Activated CD4-positive, CD25-positive, alpha-beta regulatory T cell treated with anti-CD3 and anti-CD28 coated beads, Interleukin-2, amount 50 U/mL, for 72 hours (primary cell): ENCODE measurements around the gene GTF2H1.

Source experiments
- DNase-seq: peaks from one replicate; pipeline ENCODE4 v3.0.0; 2021

The GTF2H1 gene

DNA sequence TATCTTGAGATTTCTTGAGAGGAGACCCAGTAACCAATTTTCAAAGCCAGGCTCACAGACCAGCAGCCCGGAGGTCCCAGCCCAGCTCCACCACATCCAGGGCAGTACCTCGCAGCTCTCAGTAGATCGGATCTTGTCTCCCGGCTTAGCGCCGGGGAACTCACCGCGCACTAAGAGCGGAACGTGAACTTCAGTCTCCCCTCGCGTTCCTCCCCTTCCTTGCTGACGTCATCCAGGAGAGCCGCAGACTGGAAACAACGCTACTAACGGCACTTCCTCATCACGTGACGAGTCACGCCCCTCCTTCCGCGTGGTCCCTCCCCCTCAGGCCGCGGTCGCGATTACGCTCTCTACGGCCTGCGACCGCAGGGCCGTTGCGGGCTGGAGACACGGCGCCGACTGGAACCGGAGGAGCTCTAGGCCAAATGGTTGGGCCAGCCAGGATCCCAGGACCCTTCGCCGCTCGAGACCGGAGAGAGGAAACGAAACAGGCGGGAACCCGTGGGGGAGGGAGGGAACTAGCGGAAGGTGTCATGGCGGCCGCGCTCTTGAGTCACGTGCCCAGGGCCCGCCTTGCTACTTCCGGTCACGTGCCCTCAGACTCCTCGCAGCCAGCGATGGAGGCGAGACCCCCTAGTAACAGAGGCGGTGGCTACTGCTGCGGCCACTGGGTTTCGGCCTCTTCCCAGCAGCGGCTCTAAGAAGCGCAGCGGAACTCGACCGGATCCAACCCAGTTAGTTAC, at the start of gene GTF2H1, which contains the start of gene HPS5:
Gene GTF2H1 (plus strand): TSS at position 599 of the 743 bp plus-strand sequence. CDS start 10,508 bp downstream, outside the sequence.
Gene HPS5 (minus strand): TSS at position 172 of the 743 bp plus-strand sequence. CDS start 4,282 bp downstream, outside the sequence.
- peak; percentile 92 for DNase-seq

GRCh38 chr11:18277565-18278271, 44.6 kb upstream of the GTF2H1 start:
- no peak for DNase-seq

- DNase-seq, result no peak
Observed at GRCh38 chr11:18280438-18281045, 41.8 kb upstream of the GTF2H1 start.

- no peak for DNase-seq
Observed at GRCh38 chr11:18282626-18283025, 39.7 kb upstream of the GTF2H1 start.

DNA sequence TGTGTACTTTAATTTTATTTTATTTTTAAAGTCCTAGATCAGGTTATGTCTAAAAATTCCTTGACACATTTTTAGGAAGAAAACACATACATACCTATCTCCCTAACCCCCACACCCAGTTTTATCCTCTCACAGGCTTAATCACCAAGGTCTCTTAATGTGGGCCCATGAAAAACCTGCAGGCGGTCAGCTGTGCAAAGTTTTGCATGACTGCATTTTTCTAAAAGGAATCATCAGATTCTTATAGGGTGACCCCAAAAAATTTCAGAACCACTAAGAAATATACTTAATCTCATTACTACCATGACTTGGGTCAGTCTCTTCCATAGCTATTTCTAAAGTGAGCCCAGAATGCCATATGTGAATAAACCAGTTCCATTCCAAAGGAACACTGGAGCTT, 36.5 kb upstream of the GTF2H1 start:
- DNase-seq, result no peak

GRCh38 chr11:18288911-18289310, 33.5 kb upstream of the GTF2H1 start:
- DNase-seq, result no peak

DNA sequence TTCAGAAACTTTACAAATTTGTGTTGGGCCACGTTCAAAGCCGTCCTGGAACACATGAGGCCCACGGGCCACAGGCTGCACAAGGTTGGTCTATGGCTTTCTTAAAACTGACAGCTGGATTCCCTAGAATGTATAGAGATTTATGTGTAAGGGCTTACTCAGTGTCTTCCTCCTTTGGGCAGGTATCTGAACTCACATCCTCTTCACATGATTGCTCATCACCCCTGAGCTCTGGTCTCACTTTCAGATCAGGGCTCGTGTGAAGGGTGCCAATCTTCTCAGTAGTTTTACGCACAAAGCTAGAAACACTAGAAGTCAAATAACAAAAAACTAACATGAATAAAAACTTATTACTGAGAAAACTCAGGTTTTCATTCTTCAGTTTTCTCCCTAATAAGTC, 27.5 kb upstream of the GTF2H1 start:
- no peak for DNase-seq

- DNase-seq, result no peak
Observed at GRCh38 chr11:18295316-18295715, 27.1 kb upstream of the GTF2H1 start.

DNA sequence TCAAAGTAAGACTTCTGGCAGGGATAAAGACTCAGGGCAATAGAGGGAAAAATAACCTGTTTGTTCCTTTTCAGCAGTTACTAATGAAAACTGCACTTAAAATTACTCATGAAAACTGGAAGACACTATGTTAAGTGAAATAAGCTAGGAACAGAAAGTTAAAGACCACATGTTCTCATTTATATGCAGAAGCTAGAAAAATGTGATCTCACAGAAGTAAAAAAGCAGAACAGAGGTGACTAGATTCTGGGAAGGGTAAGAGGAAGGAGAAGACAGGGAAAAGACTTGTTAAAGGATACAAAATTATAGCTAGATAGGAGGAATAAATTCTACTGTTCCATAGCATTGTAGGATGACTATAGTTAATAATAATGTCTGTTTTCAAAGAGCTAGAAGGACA, 22.6 kb upstream of the GTF2H1 start:
- no peak for DNase-seq

GRCh38 chr11:18304745-18305144, 17.6 kb upstream of the GTF2H1 start:
- DNase-seq, result no peak

DNA sequence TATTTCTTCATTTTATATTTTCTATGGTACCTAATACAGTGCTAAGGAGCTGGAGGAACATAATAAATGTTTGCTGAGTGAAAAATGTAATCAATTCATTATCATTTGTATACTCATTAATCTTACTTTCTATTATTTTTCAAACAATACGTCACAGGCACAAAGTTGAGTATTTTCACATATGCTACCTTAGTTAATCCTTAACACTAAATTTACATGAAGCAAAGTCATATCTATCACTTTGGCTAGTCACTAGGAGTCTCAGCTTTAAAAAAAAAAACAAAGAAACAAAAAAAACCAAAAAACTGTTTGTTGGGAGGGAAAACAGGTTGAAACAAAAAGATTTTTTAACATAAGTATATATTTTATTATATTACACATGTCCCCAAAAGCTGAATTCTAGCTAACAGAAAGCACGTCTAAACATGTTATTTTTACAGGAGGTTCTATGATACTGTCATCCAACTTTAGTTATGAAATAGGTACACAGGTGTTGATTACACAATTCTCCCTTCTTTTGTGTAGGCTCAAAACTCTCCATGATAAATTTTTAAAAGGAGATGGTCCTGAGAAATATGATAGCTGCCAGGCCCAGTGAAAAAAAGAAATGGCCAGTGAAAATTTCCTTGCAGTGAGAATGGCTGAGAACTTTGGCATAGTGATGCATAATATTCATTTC, 14.8 kb upstream of the GTF2H1 start:
- no peak for DNase-seq

- DNase-seq, result no peak
Observed at GRCh38 chr11:18308242-18308641, 14.1 kb upstream of the GTF2H1 start.

- no peak for DNase-seq
Observed at GRCh38 chr11:18309691-18310090, 12.7 kb upstream of the GTF2H1 start.

DNA sequence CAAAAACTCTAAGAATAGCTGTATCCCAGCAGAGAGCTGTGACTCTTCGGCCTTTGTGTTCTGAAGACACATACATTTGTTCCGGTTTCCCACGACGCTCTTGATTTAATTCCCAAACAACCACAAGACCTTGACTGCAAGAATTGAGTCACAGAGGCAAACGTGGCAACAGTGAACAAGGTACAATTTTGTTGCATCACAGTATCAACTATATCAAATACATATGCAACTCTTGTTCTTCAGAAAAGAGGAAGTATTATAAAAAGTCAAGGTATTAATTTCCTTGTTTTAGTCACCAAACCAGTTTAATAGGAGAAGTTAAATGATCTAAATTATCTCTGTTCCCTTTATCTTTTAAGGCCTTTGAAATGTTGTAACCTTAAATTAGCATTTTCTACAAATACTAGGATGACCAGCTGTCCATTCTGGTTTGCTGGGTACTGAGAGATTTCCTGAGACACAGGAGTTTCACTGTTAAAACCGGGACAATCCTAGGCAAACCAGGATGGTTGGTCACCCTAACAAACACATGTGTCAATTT, 11.5 kb upstream of the GTF2H1 start:
- no peak for DNase-seq

GRCh38 chr11:18312012-18312411, 10.4 kb upstream of the GTF2H1 start:
- DNase-seq, result no peak

DNA sequence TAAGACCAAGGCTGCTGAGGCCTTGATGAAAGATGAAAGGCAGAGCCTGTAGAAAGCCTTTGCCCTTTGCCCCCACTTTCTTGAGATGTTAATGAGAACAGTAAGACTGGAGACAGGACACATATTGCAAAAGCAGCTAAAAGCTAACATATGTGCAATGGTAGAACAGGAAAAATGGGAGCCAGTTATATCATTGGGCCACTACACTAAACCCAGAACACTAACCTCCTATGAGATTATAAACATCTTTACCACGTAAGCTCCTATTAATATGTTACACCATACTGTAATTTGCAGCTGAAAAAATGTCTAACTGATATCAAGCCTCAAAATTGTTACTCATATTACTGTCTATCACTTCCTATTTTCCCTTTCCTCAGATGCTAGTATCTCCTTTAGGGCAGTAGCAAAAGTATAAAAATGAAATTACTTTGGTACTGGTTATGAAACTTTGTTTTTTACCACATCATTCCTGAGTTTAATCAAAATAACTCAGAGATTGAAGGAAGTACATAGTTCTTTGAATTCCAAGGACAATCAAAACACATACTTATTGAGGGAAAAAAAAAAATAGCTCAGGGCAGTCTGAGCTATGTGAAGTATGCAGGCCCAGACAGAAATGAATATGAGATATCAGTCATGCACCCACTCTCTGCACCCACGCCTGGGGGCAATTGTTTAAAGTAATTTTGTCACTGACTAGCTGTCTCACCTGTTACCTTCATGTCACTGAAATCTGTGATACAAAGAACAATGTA, 9.5 kb upstream of the GTF2H1 start:
- no peak for DNase-seq

GRCh38 chr11:18313965-18314763, 8.2 kb upstream of the GTF2H1 start:
- no peak for DNase-seq

DNA sequence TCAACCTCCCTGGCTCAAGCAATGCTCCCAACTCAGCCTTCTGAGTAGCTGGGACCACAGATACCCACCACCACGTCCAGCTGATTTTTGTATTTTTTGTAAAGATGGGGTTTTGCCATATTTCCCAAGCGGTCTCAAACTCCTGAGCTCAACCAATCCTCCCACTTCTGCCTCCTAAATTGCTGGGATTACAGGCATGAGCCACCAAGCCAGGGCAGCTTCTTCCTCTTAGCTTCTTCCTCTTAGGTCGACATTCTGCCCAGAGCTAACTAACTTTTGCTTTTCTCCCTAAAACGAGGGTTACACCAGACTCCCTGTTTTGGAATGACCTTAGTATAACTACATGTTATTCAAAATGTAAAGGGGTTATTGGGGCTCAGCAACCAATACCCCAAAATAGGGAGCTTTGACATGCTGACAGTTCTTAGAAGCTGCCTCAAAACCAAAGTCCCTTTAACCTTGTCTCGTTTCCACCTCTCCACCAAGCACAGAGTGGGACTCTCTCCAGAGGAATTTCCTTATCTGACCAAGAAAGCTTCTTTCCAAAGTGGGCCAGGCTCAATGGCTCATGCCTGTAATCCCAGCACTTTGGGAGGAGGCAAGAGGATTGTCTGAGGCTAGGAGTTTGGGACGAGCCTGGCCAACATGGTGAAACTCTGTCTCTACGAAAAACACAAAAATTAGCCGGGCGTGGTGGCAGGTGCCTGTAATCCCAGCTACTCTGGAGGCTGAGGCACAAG, 7.4 kb upstream of the GTF2H1 start:
- no peak for DNase-seq

- DNase-seq, result no peak
Observed at GRCh38 chr11:18315893-18316292, 6.5 kb upstream of the GTF2H1 start.

DNA sequence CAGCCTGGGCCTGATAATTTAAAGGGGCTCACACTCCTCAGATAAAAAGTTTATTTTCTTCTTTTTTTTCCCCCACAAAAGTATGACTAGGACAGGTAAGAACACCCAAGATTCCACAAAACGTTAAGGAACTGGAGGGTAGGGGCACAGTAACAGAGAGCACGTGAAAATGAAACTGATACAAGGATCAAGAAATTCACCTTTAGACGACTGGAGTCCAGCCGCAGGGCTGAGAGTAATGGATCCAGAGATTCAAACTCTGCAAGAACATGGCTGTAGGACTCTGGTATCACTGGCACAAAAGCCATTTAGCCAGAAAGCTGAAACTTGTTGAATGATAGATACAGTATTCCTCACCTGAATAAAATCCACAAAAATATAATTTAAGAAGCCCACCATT, 4.8 kb upstream of the GTF2H1 start:
- DNase-seq, result no peak

DNA sequence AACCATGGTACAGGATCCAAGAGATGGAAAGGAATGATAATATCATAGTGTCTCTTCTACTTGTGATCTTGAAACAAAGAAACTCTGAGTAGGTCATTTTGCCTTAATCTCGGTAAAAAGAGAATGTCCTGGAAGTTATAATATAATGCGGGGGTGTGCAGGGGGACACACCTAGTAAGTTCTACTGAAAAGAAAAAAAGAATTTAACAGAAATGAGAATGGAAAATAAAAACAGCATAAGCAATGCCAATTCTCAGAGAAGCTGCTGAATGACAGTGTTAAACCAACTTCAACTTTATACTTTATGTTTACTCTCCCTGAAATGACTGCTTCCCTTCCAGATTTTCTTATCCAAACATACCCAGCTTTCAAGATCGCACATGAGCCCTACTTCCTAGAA, 2.5 kb upstream of the GTF2H1 start:
- no peak for DNase-seq
